Activated T-helper 17 cell treated with anti-CD3 and anti-CD28 coated beads, Interleukin-2, amount 50 U/mL, for 72 hours (primary cell): ENCODE data around the gene SORD. TPM values are rescaled to one million over a fixed set of nuclear protein-coding genes. Genes with fewer than 3 reads are reported as not detected.
"Not testable (repeated sequence)": the region's sequence is repeated elsewhere in the genome, so short reads cannot be mapped to it uniquely, and the experiment has no call there.

ENCODE experiments used
- ATAC-seq: fragments of 150-1000 bp; cut with Tn5 transposase; replicated peaks from 2 replicates; pipeline ENCODE4 v1.10.0; 2021; ENCODE audit warnings: mild to moderate bottlenecking, moderate library complexity
- H3K27ac Mint-ChIP-seq: one replicate; pipeline ENCODE4 v1.8.0; 2022; ENCODE audit warnings: mixed read lengths
- H3K27me3 Mint-ChIP-seq: one replicate; pipeline ENCODE4 v1.8.0; 2022; ENCODE audit warnings: mixed read lengths
- H3K36me3 Mint-ChIP-seq: one replicate; pipeline ENCODE4 v1.8.0; 2022; ENCODE audit warnings: low read depth, mild to moderate bottlenecking, mixed read lengths
- H3K4me1 Mint-ChIP-seq: one replicate; pipeline ENCODE4 v1.8.0; 2022; ENCODE audit warnings: mixed read lengths
- H3K4me3 Mint-ChIP-seq: one replicate; pipeline ENCODE4 v1.8.0; 2022; ENCODE audit warnings: mild to moderate bottlenecking, mixed read lengths
- H3K9me3 Mint-ChIP-seq: one replicate; pipeline ENCODE4 v1.8.0; 2022; ENCODE audit warnings: mixed read lengths
- total RNA-seq, 2 donors: library from RNA; stranded (reverse); gene quantifications; one replicate each; pipeline ENCODE4 v1.2.3, GENCODE V29; 2022

SORD gene
- 10 to 100 TPM; 15.2 to 15.6 TPM for total RNA-seq

GRCh38 chr15:45022871-45023658 lies at the start of gene SORD:
SORD (plus strand) TSS chr15:45023195; CDS start chr15:45023284, 89 bp downstream.
- peak within 1 kb of the TSS; percentile 47 for H3K27ac Mint-ChIP-seq
- H3K36me3 Mint-ChIP-seq = no peaks in the 10 kb centered on the region
- peak; percentile 99 for ATAC-seq

GRCh38 chr15:44976183-44976582 lies 46.8 kb upstream of the SORD start:
- H3K27ac Mint-ChIP-seq = not testable (repeated sequence)

More at GRCh38 chr15:45022871-45023658, at the start of gene SORD:
- Mint-ChIP-seq H3K27me3 (peaks cover 18% of the 10 kb centered on the region), H3K4me1 (peaks cover 5% of the 10 kb centered on the region), H3K4me3 (peak within 1 kb of the TSS; percentile 82), H3K9me3 (no peaks in the 10 kb centered on the region)

GRCh38 chr15:44977781-44978180 lies 45.2 kb upstream of the SORD start:
- not testable (repeated sequence) for H3K4me3 Mint-ChIP-seq, H3K27me3 Mint-ChIP-seq, H3K36me3 Mint-ChIP-seq, H3K4me1 Mint-ChIP-seq, ATAC-seq, H3K27ac Mint-ChIP-seq, H3K9me3 Mint-ChIP-seq

More at GRCh38 chr15:44976183-44976582, 46.8 kb upstream of the SORD start:
- not testable (repeated sequence) for H3K4me1 Mint-ChIP-seq, H3K9me3 Mint-ChIP-seq, H3K36me3 Mint-ChIP-seq, H3K4me3 Mint-ChIP-seq, ATAC-seq, H3K27me3 Mint-ChIP-seq

- not testable (repeated sequence) for H3K27ac Mint-ChIP-seq, H3K36me3 Mint-ChIP-seq, ATAC-seq, H3K4me1 Mint-ChIP-seq, H3K9me3 Mint-ChIP-seq, H3K4me3 Mint-ChIP-seq, H3K27me3 Mint-ChIP-seq
Measured at GRCh38 chr15:44979617-44980339, 43.2 kb upstream of the SORD start.

GRCh38 chr15:44984144-44984543 lies 38.9 kb upstream of the SORD start:
- not testable (repeated sequence) for H3K9me3 Mint-ChIP-seq, ATAC-seq, H3K4me1 Mint-ChIP-seq, H3K36me3 Mint-ChIP-seq, H3K27ac Mint-ChIP-seq, H3K4me3 Mint-ChIP-seq
- H3K27me3 Mint-ChIP-seq = peaks cover 12% of the 10 kb centered on the region

GRCh38 chr15:44986346-44987055 lies 36.5 kb upstream of the SORD start:
- not testable (repeated sequence) for H3K9me3 Mint-ChIP-seq, H3K4me1 Mint-ChIP-seq, ATAC-seq, H3K4me3 Mint-ChIP-seq, H3K36me3 Mint-ChIP-seq, H3K27ac Mint-ChIP-seq
- peaks cover 16% of the 10 kb centered on the region for H3K27me3 Mint-ChIP-seq

- H3K36me3 Mint-ChIP-seq, H3K4me1 Mint-ChIP-seq, H3K9me3 Mint-ChIP-seq, H3K27ac Mint-ChIP-seq, H3K4me3 Mint-ChIP-seq: not testable (repeated sequence)
- peak; percentile 95 for ATAC-seq
- peaks cover 17% of the 10 kb centered on the region for H3K27me3 Mint-ChIP-seq
Measured at GRCh38 chr15:44987711-44988110, 35.3 kb upstream of the SORD start.

GRCh38 chr15:44988184-44988869 lies 34.7 kb upstream of the SORD start:
- H3K9me3 Mint-ChIP-seq, H3K36me3 Mint-ChIP-seq, H3K4me3 Mint-ChIP-seq, H3K27ac Mint-ChIP-seq, H3K4me1 Mint-ChIP-seq: not testable (repeated sequence)
- H3K27me3 Mint-ChIP-seq = peaks cover 20% of the 10 kb centered on the region
- peak; percentile 61 for ATAC-seq

- not testable (repeated sequence) for H3K4me1 Mint-ChIP-seq, ATAC-seq, H3K27ac Mint-ChIP-seq, H3K36me3 Mint-ChIP-seq, H3K4me3 Mint-ChIP-seq, H3K9me3 Mint-ChIP-seq
- peaks cover 18% of the 10 kb centered on the region for H3K27me3 Mint-ChIP-seq
Measured at GRCh38 chr15:44988870-44989219, 34.1 kb upstream of the SORD start.

- H3K27ac Mint-ChIP-seq, H3K36me3 Mint-ChIP-seq, H3K4me1 Mint-ChIP-seq, ATAC-seq, H3K4me3 Mint-ChIP-seq, H3K9me3 Mint-ChIP-seq: not testable (repeated sequence)
- H3K27me3 Mint-ChIP-seq = peaks cover 12% of the 10 kb centered on the region
Measured at GRCh38 chr15:44997632-44998031, 25.4 kb upstream of the SORD start.

- peaks cover 9% of the 10 kb centered on the region for H3K27me3 Mint-ChIP-seq
- H3K36me3 Mint-ChIP-seq = no peaks in the 10 kb centered on the region
- no peaks in the 10 kb centered on the region for H3K9me3 Mint-ChIP-seq
- no peaks in the 10 kb centered on the region for H3K4me1 Mint-ChIP-seq
- ATAC-seq = no peak
- no peak overlapping the region for H3K27ac Mint-ChIP-seq
- no peak overlapping the region for H3K4me3 Mint-ChIP-seq
Measured at GRCh38 chr15:44999105-44999504, 23.9 kb upstream of the SORD start.

- H3K4me1 Mint-ChIP-seq, H3K27ac Mint-ChIP-seq, H3K4me3 Mint-ChIP-seq, H3K36me3 Mint-ChIP-seq, ATAC-seq, H3K9me3 Mint-ChIP-seq, H3K27me3 Mint-ChIP-seq: not testable (repeated sequence)
Measured at GRCh38 chr15:45001180-45001579, 21.8 kb upstream of the SORD start.

- not testable (repeated sequence) for H3K4me1 Mint-ChIP-seq, H3K9me3 Mint-ChIP-seq, H3K27me3 Mint-ChIP-seq
Measured at GRCh38 chr15:45003731-45004410, 19.1 kb upstream of the SORD start.

GRCh38 chr15:45004590-45005175 lies 18.3 kb upstream of the SORD start:
- not testable (repeated sequence) for H3K4me3 Mint-ChIP-seq

More at GRCh38 chr15:45003731-45004410, 19.1 kb upstream of the SORD start:
- H3K36me3 Mint-ChIP-seq, H3K4me3 Mint-ChIP-seq, H3K27ac Mint-ChIP-seq, ATAC-seq: not testable (repeated sequence)

More at GRCh38 chr15:45004590-45005175, 18.3 kb upstream of the SORD start:
- H3K36me3 Mint-ChIP-seq, H3K27me3 Mint-ChIP-seq, H3K9me3 Mint-ChIP-seq, H3K27ac Mint-ChIP-seq, H3K4me1 Mint-ChIP-seq: not testable (repeated sequence)
- ATAC-seq = peak; percentile 60
